GM21576 (cell line): Measurements from ENCODE around the gene KLF11.
A peak's percentile ranks its signal among the peaks of the same experiment; 100 is the strongest.

Source experiments
- ATAC-seq: cut with Tn5 transposase; IDR thresholded peaks from one replicate; pipeline ENCODE4 v1.9.1; 2021; ENCODE audit warnings: mild to moderate bottlenecking, moderate library complexity; ENCODE audit not compliant: unreplicated experiment

KLF11 gene

GRCh38 chr2:10039658-10040410 is 3.5 kb upstream of the KLF11 start:
- no peak for ATAC-seq

GRCh38 chr2:10041711-10042110 is 1.6 kb upstream of the KLF11 start:
- no peak for ATAC-seq

GRCh38 chr2:10042301-10043161 is 819 bp upstream of the KLF11 start:
- ATAC-seq = no peak

GRCh38 chr2:10043906-10044601 is 704 bp downstream of the KLF11 start:
- peak; percentile 55 for ATAC-seq

GRCh38 chr2:10045561-10046355 is 2.4 kb downstream of the KLF11 start:
- ATAC-seq = no peak

- ATAC-seq = no peak
Measured at GRCh38 chr2:10046931-10047330, 3.6 kb downstream of the KLF11 start.

DNA sequence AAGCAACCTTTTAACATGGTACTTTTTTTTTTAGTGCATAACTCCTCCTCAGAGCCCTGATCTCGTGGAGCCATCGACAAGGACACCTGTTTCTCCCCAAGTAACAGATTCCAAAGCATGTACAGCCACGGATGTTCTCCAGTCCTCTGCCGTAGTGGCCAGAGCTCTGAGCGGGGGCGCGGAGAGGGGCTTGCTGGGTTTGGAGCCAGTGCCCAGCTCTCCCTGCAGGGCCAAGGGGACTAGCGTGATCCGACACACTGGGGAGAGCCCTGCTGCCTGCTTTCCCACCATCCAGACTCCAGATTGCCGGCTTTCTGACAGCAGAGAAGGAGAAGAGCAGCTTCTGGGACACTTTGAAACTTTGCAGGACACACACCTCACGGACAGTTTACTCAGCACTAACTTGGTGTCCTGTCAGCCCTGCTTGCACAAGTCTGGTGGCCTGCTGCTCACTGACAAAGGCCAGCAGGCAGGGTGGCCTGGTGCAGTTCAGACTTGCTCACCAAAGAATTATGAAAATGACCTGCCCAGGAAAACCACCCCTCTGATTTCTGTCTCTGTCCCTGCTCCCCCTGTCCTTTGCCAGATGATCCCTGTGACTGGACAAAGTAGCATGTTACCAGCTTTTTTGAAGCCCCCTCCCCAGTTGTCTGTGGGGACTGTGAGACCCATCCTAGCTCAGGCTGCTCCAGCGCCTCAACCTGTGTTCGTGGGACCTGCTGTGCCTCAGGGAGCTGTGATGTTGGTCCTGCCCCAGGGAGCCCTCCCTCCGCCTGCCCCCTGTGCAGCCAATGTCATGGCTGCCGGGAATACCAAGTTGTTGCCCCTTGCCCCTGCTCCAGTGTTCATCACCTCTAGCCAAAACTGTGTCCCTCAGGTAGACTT is 4.5 kb downstream of the KLF11 start:
- no peak for ATAC-seq

DNA sequence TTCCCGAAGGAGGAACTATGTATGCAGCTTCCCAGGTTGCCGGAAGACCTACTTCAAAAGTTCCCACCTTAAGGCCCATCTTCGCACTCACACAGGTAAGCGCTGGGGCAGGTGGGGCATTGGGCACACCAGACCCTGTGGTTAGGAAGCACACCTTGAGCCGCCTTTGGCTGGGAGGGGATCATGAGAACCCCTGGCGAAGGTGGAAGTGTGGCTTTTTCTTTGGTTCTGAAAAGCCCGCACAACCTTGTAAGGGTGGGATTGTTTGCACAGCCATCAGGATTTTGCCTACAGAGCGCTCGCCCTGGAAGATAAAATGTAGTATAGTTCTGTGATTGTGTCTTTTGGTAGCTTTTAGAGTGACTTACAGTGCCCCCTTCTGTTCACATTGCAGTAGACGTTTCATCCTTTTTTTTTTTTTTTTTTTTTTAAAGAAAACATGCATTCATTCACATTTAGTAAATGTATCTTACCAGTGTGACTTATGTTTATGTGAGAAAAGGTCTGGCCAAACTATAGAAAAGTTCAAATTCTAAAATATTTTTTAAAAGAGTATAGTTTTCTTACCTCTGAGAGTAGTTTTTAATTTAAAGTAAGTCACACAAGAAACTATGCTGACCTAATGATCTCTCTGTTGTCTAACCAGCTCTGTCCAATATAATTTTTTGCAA is 5.3 kb downstream of the KLF11 start:
- ATAC-seq = no peak

- ATAC-seq = no peak
Measured at GRCh38 chr2:10052216-10052615, 8.9 kb downstream of the KLF11 start.

DNA sequence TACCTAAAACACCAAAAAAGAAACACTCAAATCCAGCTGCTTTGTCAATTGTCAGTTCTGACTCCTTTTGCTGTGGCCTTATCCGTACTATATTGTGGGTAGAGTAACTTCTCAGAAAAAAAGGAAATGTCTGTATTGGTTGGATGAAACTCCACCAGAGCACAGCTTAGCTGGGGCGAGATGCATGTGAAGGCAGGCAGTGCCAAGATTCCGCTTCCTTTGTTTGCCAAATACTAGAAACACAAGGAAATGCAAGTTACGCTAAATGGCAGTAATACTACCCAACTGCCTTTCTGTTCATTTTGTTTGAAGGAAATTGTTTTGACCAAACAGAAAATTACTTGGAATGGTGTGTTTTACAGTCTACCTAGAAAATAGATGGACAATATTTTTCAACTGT is 10.0 kb downstream of the KLF11 start:
- ATAC-seq = no peak

- no peak for ATAC-seq
Measured at GRCh38 chr2:10054424-10054823, 11.1 kb downstream of the KLF11 start.

GRCh38 chr2:10054976-10055375 is 11.6 kb downstream of the KLF11 start:
- ATAC-seq = no peak

DNA sequence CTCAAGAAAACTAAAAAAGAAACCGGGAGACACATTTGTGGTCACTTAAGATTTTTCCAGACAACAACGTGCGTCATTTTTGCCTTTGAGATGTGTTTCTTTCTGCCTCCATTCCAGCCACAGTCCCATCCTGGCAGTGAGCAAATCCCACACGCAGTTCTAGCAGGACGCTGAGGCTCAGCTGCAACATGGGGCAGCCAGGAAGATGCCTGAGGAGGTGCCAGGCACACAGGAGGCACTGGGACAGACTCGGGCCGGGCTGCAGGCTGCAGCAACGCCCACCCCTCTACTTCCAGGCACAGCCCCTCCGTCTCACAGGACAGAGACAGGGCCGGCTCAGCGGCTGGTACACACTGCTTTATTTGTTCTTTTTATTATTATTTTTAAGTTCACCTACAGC is 13.1 kb downstream of the KLF11 start:
- ATAC-seq = no peak

GRCh38 chr2:10057231-10058107 is 14.1 kb downstream of the KLF11 start:
- no peak for ATAC-seq

DNA sequence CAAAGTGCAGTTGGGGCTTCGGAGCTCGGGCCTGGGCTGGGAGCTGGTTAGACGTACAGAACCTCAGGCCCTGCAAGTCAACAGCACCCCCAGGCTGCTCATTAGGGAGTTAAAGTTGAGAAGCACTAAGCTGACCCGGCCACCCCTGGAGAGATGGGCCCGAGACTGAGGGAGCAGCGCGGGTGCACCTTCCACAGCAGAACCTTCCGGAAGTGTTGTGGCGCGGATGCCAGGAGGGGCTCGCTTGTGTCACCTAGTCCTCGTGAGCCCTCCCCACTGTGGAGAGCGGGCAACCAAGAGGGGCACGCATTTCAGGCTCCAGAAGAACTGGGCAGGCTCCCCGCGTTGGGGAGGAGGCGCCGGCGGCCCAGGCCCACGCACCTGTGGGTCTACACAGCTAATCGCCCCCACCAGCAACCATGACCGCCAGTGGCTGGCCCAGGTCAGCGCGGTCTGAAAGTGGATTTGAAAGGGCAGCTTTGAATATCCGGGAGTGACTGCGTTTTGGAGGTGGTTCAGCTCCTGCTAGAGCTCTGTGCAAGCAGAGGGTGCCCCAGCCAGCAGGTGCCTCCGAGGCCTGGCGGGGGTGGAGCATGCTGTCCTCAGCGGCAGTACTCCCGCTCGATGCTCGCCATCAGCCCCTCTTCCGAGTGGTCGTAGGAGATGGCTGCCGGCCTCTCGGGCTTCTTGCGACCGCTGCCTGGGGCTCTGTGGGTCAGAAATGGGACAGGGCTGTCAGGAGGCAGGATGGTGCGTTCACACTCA is 15.1 kb downstream of the KLF11 start:
- ATAC-seq = no peak

- no peak for ATAC-seq
Measured at GRCh38 chr2:10059016-10059351, 15.6 kb downstream of the KLF11 start.

DNA sequence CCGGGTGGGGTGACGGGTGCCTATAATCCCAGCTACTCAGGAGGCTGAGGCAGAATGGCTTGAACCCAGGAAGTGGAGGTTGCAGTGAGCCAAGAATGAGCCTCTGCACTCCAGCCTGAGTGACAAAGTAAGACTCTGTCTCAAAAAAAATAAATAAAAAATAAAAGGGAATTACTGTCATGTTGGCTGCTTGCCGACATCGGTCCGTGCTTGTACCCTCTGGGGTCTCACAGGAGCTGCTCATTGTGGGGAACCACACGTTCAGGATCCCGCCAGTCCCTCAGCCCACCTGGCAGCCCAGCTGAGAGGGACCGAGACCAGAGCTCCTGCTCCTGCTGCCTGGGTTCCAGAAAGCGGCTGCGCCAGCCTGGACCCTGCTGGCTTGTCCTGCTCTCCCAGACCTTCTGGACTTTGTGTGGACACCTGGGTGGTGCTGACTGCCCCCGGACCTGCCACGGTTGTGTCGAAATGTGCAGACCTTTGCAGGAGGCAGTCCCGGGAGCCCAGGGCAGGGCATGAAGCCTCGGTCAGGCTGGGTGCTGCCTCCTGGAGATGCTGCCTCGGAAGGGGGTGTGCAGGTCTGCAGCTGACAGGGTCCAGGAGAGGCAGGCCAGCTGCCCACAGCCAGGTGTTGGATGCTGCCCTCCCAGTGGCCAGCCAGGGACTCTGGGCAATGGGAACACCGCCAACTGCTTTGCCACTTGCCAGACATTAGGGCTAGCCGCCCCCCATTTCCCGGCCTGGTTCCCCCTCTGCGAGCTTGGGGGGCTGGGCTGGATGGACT is 16.4 kb downstream of the KLF11 start:
- ATAC-seq = no peak
